Measurements from ENCODE around the gene TMEM259.

TMEM259 gene

GRCh38 chr19:982567-983170, 38.3 kb downstream of the TMEM259 start:
- DNase-seq = peak; percentile 79

GRCh38 chr19:980133-980998, 40.6 kb downstream of the TMEM259 start:
- DNase-seq = no peak

- DNase-seq = no peak
Measured at GRCh38 chr19:979318-979741, 41.6 kb downstream of the TMEM259 start.

GRCh38 chr19:977058-977464, 43.9 kb downstream of the TMEM259 start:
- no peak for DNase-seq

GRCh38 chr19:976476-976875, 44.4 kb downstream of the TMEM259 start:
- no peak for DNase-seq

- no peak for DNase-seq
Measured at GRCh38 chr19:974564-975257, 46.2 kb downstream of the TMEM259 start.

GRCh38 chr19:973726-974563, 47.0 kb downstream of the TMEM259 start:
- DNase-seq = no peak

GRCh38 chr19:972281-972680, 48.6 kb downstream of the TMEM259 start:
- no peak for DNase-seq

GRCh38 chr19:971795-972194, 49.1 kb downstream of the TMEM259 start:
- no peak for DNase-seq

GRCh38 chr19:970695-971094, 50.2 kb downstream of the TMEM259 start:
- DNase-seq = no peak

GRCh38 chr19:966485-967088, 54.3 kb downstream of the TMEM259 start:
- DNase-seq = no peak

GRCh38 chr19:964761-965694, 55.9 kb downstream of the TMEM259 start:
- no peak for DNase-seq

GRCh38 chr19:964116-964520, 56.8 kb downstream of the TMEM259 start:
- no peak for DNase-seq

GRCh38 chr19:963486-963951, 57.4 kb downstream of the TMEM259 start:
- no peak for DNase-seq

- no peak for DNase-seq
Measured at GRCh38 chr19:962683-963400, 58.1 kb downstream of the TMEM259 start.

GRCh38 chr19:961866-962620, 58.9 kb downstream of the TMEM259 start:
- no peak for DNase-seq

GRCh38 chr19:960601-960938, 60.4 kb downstream of the TMEM259 start:
- no peak for DNase-seq

- DNase-seq = no peak
Measured at GRCh38 chr19:960020-960419, 60.9 kb downstream of the TMEM259 start.

All from activated naive CD4-positive, alpha-beta T cell treated with anti-CD3 and anti-CD28 coated beads, Interleukin-2, amount 50 U/mL, for 16 hours (primary cell).